GM12878 (cell line): Measurements from ENCODE around the gene SCYGR6.

Experiments used
- CTCF ChIP-seq, 3 experiments: IDR thresholded peaks in 2 of 3; conservative IDR thresholded peaks in 1 of 3; 2 replicates each; pipeline ENCODE4 v1.5.1; 2011; ENCODE audit warnings: low read depth in 3 of 3, low read length in 3 of 3, mild to moderate bottlenecking in 3 of 3, control low read depth in 2 of 3, moderate library complexity in 2 of 3, inconsistent platforms in 1 of 3, mixed read lengths in 1 of 3; ENCODE audit not compliant: control insufficient read depth in 2 of 3, insufficient read depth in 1 of 3; ENCODE audit errors: extremely low read depth in 1 of 3
- E4F1 ChIP-seq: fragments of 450-650 bp; IDR thresholded peaks from 2 replicates; pipeline ENCODE4 v1.6.1; 2018; ENCODE audit warnings: borderline replicate concordance, mild to moderate bottlenecking; ENCODE audit not compliant: partially characterized antibody
- EZH2 ChIP-seq: IDR thresholded peaks from 2 replicates; pipeline ENCODE4 v1.6.1; 2012; ENCODE audit warnings: low read depth, mild to moderate bottlenecking, control low read depth, inconsistent platforms, low read length, borderline replicate concordance; ENCODE audit not compliant: control insufficient read depth
- NFIC ChIP-seq: IDR thresholded peaks from 2 replicates; pipeline ENCODE4 v1.6.1; 2012; ENCODE audit warnings: low read depth, mild to moderate bottlenecking, inconsistent platforms, low read length, moderate library complexity
- NFYA ChIP-seq: IDR thresholded peaks from 2 replicates; pipeline ENCODE4 v1.6.1; 2011; ENCODE audit warnings: low read depth, mild to moderate bottlenecking, low read length, improper control_type of control experiment, borderline replicate concordance
- POLR2A ChIP-seq: IDR thresholded peaks from 2 replicates; pipeline ENCODE4 v1.6.1; 2011; ENCODE audit warnings: low read depth, mild to moderate bottlenecking, low read length
- POLR2AphosphoS2 ChIP-seq: IDR thresholded peaks from 2 replicates; pipeline ENCODE4 v1.6.1; 2011; ENCODE audit warnings: low read depth, mild to moderate bottlenecking, low read length, improper control_type of control experiment, moderate library complexity
- RELA ChIP-seq: fragments of 450-650 bp; IDR thresholded peaks from 2 replicates; pipeline ENCODE4 v1.8.0; 2014; ENCODE audit warnings: borderline replicate concordance; ENCODE audit not compliant: partially characterized antibody
- SP1 ChIP-seq: IDR thresholded peaks from one replicate; pipeline ENCODE4 v1.6.1; 2011; ENCODE audit warnings: low read depth, low read length
- SRF ChIP-seq, 2 experiments: IDR thresholded peaks; 2 replicates each; pipeline ENCODE4 v1.6.1; 2011; ENCODE audit warnings: low read depth in 2 of 2, low read length in 2 of 2, mild to moderate bottlenecking in 1 of 2, moderate library complexity in 1 of 2
- USF1 ChIP-seq: IDR thresholded peaks from 2 replicates; pipeline ENCODE4 v1.6.1; 2011; ENCODE audit warnings: borderline replicate concordance, low read depth, mild to moderate bottlenecking, moderate library complexity, mixed read lengths, low read length; ENCODE audit not compliant: insufficient read depth; ENCODE audit errors: extremely low read length
- TF ChIP-seq, protein P1 (sequence below): IDR thresholded peaks from 2 replicates; pipeline ENCODE4 v1.6.1; 2012; ENCODE audit warnings: low read depth, low read length, improper control_type of control experiment
- TF ChIP-seq, protein P2 (sequence below): fragments of 450-650 bp; IDR thresholded peaks from 2 replicates; pipeline ENCODE4 v1.6.1; 2018; ENCODE audit warnings: mild to moderate bottlenecking, low read depth, moderate library complexity; ENCODE audit not compliant: partially characterized antibody

GRCh38 chr2:227703280-227703732, 21.3 kb downstream of the SCYGR6 start:
- TF ChIP-seq POLR2A (no peak), SRF (IDR thresholded peaks at IDR 0.05; ENCODE audit: low read depth in 2 of 2, low read length in 2 of 2) (no peak), NFYA (no peak), USF1 (no peak), SP1 (no peak), CTCF (IDR thresholded peaks at IDR 0.05 in 2 of 3, conservative IDR thresholded peaks at IDR 0.05 in 1 of 3; ENCODE audit: control insufficient read depth in 2 of 3, extremely low read depth in 1 of 3, insufficient read depth in 1 of 3, low read depth in 3 of 3, low read length in 3 of 3) (no peak), RELA (no peak), EZH2 (no peak), POLR2AphosphoS2 (no peak), NFIC (no peak), E4F1 (no peak)
- TF ChIP-seq, protein P1, sequence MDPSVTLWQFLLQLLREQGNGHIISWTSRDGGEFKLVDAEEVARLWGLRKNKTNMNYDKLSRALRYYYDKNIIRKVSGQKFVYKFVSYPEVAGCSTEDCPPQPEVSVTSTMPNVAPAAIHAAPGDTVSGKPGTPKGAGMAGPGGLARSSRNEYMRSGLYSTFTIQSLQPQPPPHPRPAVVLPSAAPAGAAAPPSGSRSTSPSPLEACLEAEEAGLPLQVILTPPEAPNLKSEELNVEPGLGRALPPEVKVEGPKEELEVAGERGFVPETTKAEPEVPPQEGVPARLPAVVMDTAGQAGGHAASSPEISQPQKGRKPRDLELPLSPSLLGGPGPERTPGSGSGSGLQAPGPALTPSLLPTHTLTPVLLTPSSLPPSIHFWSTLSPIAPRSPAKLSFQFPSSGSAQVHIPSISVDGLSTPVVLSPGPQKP = no peak
- TF ChIP-seq, protein P2, sequence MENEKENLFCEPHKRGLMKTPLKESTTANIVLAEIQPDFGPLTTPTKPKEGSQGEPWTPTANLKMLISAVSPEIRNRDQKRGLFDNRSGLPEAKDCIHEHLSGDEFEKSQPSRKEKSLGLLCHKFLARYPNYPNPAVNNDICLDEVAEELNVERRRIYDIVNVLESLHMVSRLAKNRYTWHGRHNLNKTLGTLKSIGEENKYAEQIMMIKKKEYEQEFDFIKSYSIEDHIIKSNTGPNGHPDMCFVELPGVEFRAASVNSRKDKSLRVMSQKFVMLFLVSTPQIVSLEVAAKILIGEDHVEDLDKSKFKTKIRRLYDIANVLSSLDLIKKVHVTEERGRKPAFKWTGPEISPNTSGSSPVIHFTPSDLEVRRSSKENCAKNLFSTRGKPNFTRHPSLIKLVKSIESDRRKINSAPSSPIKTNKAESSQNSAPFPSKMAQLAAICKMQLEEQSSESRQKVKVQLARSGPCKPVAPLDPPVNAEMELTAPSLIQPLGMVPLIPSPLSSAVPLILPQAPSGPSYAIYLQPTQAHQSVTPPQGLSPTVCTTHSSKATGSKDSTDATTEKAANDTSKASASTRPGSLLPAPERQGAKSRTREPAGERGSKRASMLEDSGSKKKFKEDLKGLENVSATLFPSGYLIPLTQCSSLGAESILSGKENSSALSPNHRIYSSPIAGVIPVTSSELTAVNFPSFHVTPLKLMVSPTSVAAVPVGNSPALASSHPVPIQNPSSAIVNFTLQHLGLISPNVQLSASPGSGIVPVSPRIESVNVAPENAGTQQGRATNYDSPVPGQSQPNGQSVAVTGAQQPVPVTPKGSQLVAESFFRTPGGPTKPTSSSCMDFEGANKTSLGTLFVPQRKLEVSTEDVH = no peak
